ENCODE measurements around the gene DACT3.

DACT3 gene

DNA sequence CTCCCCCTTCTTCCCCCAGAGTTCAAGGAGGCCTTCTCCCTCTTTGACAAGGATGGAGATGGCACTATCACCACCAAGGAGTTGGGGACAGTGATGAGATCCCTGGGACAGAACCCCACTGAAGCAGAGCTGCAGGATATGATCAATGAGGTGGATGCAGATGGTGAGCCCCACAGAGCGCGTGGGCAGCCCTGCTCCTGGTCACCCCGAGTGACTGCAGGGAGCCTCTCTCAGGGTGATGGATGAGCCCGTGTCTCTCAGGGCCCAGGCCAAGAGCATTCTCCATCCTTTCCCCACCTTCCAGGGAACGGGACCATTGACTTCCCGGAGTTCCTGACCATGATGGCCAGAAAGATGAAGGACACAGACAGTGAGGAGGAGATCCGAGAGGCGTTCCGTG is 52.8 kb downstream of the DACT3 start:
- peaks cover 53% of the 10 kb centered on the region for H4K20me1 ChIP-seq (ENCODE audit: insufficient read depth, low read length, poor library complexity, severe bottlenecking)
- H3K9me3 ChIP-seq (ENCODE audit: insufficient read depth, low read depth, low read length), result no peaks in the 10 kb centered on the region
- no peak for TF ChIP-seq EZH2phosphoT487 (IDR thresholded peaks at IDR 0.05; ENCODE audit: borderline replicate concordance)
- TF ChIP-seq, protein P1, sequence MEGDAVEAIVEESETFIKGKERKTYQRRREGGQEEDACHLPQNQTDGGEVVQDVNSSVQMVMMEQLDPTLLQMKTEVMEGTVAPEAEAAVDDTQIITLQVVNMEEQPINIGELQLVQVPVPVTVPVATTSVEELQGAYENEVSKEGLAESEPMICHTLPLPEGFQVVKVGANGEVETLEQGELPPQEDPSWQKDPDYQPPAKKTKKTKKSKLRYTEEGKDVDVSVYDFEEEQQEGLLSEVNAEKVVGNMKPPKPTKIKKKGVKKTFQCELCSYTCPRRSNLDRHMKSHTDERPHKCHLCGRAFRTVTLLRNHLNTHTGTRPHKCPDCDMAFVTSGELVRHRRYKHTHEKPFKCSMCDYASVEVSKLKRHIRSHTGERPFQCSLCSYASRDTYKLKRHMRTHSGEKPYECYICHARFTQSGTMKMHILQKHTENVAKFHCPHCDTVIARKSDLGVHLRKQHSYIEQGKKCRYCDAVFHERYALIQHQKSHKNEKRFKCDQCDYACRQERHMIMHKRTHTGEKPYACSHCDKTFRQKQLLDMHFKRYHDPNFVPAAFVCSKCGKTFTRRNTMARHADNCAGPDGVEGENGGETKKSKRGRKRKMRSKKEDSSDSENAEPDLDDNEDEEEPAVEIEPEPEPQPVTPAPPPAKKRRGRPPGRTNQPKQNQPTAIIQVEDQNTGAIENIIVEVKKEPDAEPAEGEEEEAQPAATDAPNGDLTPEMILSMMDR (conservative IDR thresholded peaks at IDR 0.05; ENCODE audit: low read length), result no peak
- no peak overlapping the region for H2AFZ ChIP-seq (ENCODE audit: low read length)
- H3K4me3 ChIP-seq (ENCODE audit: low read length, poor library complexity, severe bottlenecking), result no peak overlapping the region
- H3K4me1 ChIP-seq (ENCODE audit: insufficient read depth, low read length, poor library complexity, severe bottlenecking), result peaks cover 42% of the 10 kb centered on the region
- no peaks in the 10 kb centered on the region for H3K9me2 ChIP-seq (replicated peaks; ENCODE audit: low read depth, low read length)
- no peak overlapping the region for H3K9ac ChIP-seq (ENCODE audit: low read depth, low read length, poor library complexity, severe bottlenecking)
- no peak overlapping the region for H3K4me2 ChIP-seq (ENCODE audit: low read depth, low read length, poor library complexity, severe bottlenecking)
- H3K36me3 ChIP-seq (ENCODE audit: insufficient read depth, low read length), result peaks cover 53% of the 10 kb centered on the region; the same call in 1 of the 2 replicates
- no peaks in the 10 kb centered on the region for H3K27me3 ChIP-seq (ENCODE audit: insufficient read depth, low read length, poor library complexity, severe bottlenecking)
- H3F3A ChIP-seq (ENCODE audit: low read depth), result peaks cover 9% of the 10 kb centered on the region; the same call in 1 of the 2 replicates
- H3K79me2 ChIP-seq (ENCODE audit: insufficient read depth, low read length), result peaks cover 53% of the 10 kb centered on the region

DNA sequence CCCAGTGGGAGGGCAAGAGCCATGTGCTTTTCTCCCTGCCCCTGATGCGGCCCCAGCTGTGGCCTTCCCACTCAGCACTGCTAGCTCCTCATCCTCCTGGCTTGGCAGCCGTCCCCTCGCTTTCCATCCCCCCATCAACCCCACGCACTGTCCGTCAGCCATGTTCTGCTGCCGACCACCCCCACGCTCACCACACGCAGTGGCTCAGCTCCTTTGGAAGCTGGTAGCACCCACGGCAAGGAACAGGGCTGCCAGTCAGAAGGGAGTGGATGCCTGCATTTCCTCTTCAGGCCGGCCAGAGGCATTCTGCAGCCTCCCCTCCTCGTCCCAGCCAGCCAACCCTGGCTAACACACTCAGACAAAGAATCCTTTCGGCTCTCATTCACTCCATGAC is 53.5 kb downstream of the DACT3 start:
- no peaks in the 10 kb centered on the region for H3K9me2 ChIP-seq (replicated peaks; ENCODE audit: low read depth, low read length)
- H3K4me1 ChIP-seq (ENCODE audit: insufficient read depth, low read length, poor library complexity, severe bottlenecking), result peaks cover 47% of the 10 kb centered on the region
- no peak overlapping the region for H3K4me3 ChIP-seq (ENCODE audit: low read length, poor library complexity, severe bottlenecking)
- H3K4me2 ChIP-seq (ENCODE audit: low read depth, low read length, poor library complexity, severe bottlenecking), result no peak overlapping the region
- TF ChIP-seq EZH2phosphoT487 (IDR thresholded peaks at IDR 0.05; ENCODE audit: borderline replicate concordance), result no peak
- TF ChIP-seq, protein P1 (conservative IDR thresholded peaks at IDR 0.05; ENCODE audit: low read length), result no peak
- no peaks in the 10 kb centered on the region for H3K9me3 ChIP-seq (ENCODE audit: insufficient read depth, low read depth, low read length)
- peaks cover 61% of the 10 kb centered on the region for H3K79me2 ChIP-seq (ENCODE audit: insufficient read depth, low read length)
- H4K20me1 ChIP-seq (ENCODE audit: insufficient read depth, low read length, poor library complexity, severe bottlenecking), result peaks cover 61% of the 10 kb centered on the region
- H3K27me3 ChIP-seq (ENCODE audit: insufficient read depth, low read length, poor library complexity, severe bottlenecking), result no peaks in the 10 kb centered on the region
- H3K36me3 ChIP-seq (ENCODE audit: insufficient read depth, low read length), result peaks cover 53% of the 10 kb centered on the region; the same call in 1 of the 2 replicates
- H3F3A ChIP-seq (ENCODE audit: low read depth), result peaks cover 9% of the 10 kb centered on the region; the same call in 1 of the 2 replicates
- no peak overlapping the region for H2AFZ ChIP-seq (ENCODE audit: low read length)
- no peak overlapping the region for H3K9ac ChIP-seq (ENCODE audit: low read depth, low read length, poor library complexity, severe bottlenecking)

DNA sequence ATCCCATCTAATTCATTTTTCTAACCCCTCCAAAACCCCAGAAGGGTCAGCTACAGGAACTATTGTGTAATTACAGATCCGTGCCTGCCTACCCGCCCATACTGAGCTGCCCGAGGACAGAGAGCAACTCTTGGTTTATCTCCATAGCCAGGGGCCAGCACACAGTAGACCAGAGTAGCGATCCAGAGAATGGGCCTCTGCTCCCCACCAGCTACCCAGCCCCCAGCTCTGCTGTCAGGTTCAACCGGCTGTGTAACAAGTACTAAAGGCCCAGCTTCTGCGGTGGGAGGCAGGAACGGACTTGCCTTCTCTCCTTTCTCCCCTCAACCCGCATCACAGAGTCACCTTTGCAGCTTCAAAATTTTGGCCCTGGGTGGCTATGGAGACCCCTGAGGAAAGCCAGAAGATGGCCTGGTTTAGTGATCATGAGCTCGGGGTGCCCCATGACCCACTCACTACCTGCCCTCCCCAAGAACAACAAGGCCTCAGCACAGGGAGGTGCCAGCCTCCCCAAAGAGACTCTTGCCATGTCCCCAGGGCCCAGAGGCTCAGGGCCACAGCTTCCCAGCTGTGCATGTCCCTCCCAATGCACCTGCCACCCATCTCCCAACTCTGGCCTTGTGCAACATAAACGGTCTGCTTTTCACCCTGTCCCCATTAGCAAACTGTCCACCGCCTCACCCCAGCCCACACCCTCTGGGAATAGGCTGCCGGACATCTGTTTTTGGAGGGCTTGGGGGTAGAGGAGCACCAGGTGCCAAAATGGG is 54.1 kb downstream of the DACT3 start:
- H3K4me2 ChIP-seq (ENCODE audit: low read depth, low read length, poor library complexity, severe bottlenecking), result no peak overlapping the region
- no peaks in the 10 kb centered on the region for H3K9me3 ChIP-seq (ENCODE audit: insufficient read depth, low read depth, low read length)
- TF ChIP-seq EZH2phosphoT487 (IDR thresholded peaks at IDR 0.05; ENCODE audit: borderline replicate concordance), result no peak
- TF ChIP-seq, protein P1 (conservative IDR thresholded peaks at IDR 0.05; ENCODE audit: low read length), result no peak
- H3K9me2 ChIP-seq (replicated peaks; ENCODE audit: low read depth, low read length), result no peaks in the 10 kb centered on the region
- peaks cover 53% of the 10 kb centered on the region; the same call in 1 of the 2 replicates for H3K36me3 ChIP-seq (ENCODE audit: insufficient read depth, low read length)
- H3K9ac ChIP-seq (ENCODE audit: low read depth, low read length, poor library complexity, severe bottlenecking), result no peak overlapping the region
- no peaks in the 10 kb centered on the region for H3K27me3 ChIP-seq (ENCODE audit: insufficient read depth, low read length, poor library complexity, severe bottlenecking)
- peaks cover 9% of the 10 kb centered on the region; the same call in 1 of the 2 replicates for H3F3A ChIP-seq (ENCODE audit: low read depth)
- H4K20me1 ChIP-seq (ENCODE audit: insufficient read depth, low read length, poor library complexity, severe bottlenecking), result peaks cover 66% of the 10 kb centered on the region
- H3K4me3 ChIP-seq (ENCODE audit: low read length, poor library complexity, severe bottlenecking), result no peak overlapping the region
- H2AFZ ChIP-seq (ENCODE audit: low read length), result no peak overlapping the region
- peaks cover 66% of the 10 kb centered on the region for H3K79me2 ChIP-seq (ENCODE audit: insufficient read depth, low read length)
- H3K4me1 ChIP-seq (ENCODE audit: insufficient read depth, low read length, poor library complexity, severe bottlenecking), result peaks cover 43% of the 10 kb centered on the region

All from Loucy (cell line).